K562 (cell line): ENCODE data around the gene STIM1. TPM values are rescaled to one million over a fixed set of nuclear protein-coding genes. Genes with fewer than 3 reads are reported as not detected.

Experiments
- ARID2 ChIP-seq: fragments of 450-650 bp; IDR thresholded peaks from 2 replicates; pipeline ENCODE4 v1.6.1; 2017; ENCODE audit warnings: antibody characterized with exemption, mild to moderate bottlenecking
- BRD4 ChIP-seq: fragments of 200-600 bp; sonication (generic); IDR thresholded peaks from 2 replicates; pipeline ENCODE4 v1.6.1; 2017; ENCODE audit warnings: inconsistent platforms
- CEBPG ChIP-seq, 3 experiments: fragments of 200-800 bp in 1 of 3; sonication (Bioruptor generic) in 1 of 3; sonication (generic) in 1 of 3; formaldehyde crosslinking in 1 of 3; IDR thresholded peaks in 2 of 3; conservative IDR thresholded peaks in 1 of 3; 2 replicates each; pipeline versions ENCODE4 v1.6.1 to v1.8.0; 2016 to 2022; ENCODE audit warnings: missing compliant biosample characterization in 2 of 3, missing genetic modification characterization in 2 of 3, mild to moderate bottlenecking in 1 of 3, missing genetic modification reagents in 1 of 3
- CHD4 ChIP-seq: fragments of 200-600 bp; sonication (generic); IDR thresholded peaks from 3 replicates; pipeline ENCODE4 v1.6.1; 2012; ENCODE audit warnings: low read depth, mild to moderate bottlenecking, mixed read lengths, low read length, inconsistent platforms; ENCODE audit not compliant: insufficient read depth, insufficient replicate concordance, poor library complexity, severe bottlenecking
- CSDE1 ChIP-seq, 2 experiments: fragments of 450-650 bp; IDR thresholded peaks; 2 replicates each; pipeline ENCODE4 v1.6.1; 2016; ENCODE audit warnings: mild to moderate bottlenecking in 1 of 2
- HDAC1 ChIP-seq, 2 experiments: fragments of 450-650 bp; IDR thresholded peaks; 2 replicates each; pipeline ENCODE4 v1.6.1; 2016 to 2017; ENCODE audit warnings: inconsistent platforms in 1 of 2, mild to moderate bottlenecking in 1 of 2, moderate library complexity in 1 of 2
- MAFF ChIP-seq: IDR thresholded peaks from 2 replicates; pipeline ENCODE4 v1.6.1; 2012; ENCODE audit warnings: low read length, improper control_type of control experiment
- MEF2D ChIP-seq: conservative IDR thresholded peaks from 2 replicates; pipeline ENCODE4 v1.6.1; 2016; ENCODE audit warnings: low read depth, missing genetic modification characterization, missing compliant biosample characterization
- NONO ChIP-seq, 2 experiments: fragments of 200-400 bp in 1 of 2; fragments of 450-650 bp in 1 of 2; formaldehyde crosslinking in 1 of 2; IDR thresholded peaks; 2 replicates each; pipeline ENCODE4 v1.6.1; 2017; ENCODE audit warnings: low read depth in 2 of 2, mild to moderate bottlenecking in 2 of 2, moderate library complexity in 2 of 2, low read length in 1 of 2
- SIX5 ChIP-seq, 2 experiments: IDR thresholded peaks; 2 replicates each; pipeline ENCODE4 v1.6.1; 2011; ENCODE audit warnings: low read length in 2 of 2, borderline replicate concordance in 1 of 2, low read depth in 1 of 2, mild to moderate bottlenecking in 1 of 2, moderate library complexity in 1 of 2; ENCODE audit not compliant: insufficient read depth in 1 of 2
- SMARCA4 ChIP-seq: fragments of 450-650 bp; IDR thresholded peaks from 2 replicates; pipeline ENCODE4 v1.6.1; 2016
- TRIM24 ChIP-seq, 2 experiments: fragments of 450-650 bp; IDR thresholded peaks; 2 replicates each; pipeline ENCODE4 v1.6.1; 2016
- polyA plus RNA-seq, 8 experiments: library from polyadenylated mRNA; depleted of rRNA in 4 of 8; stranded (reverse) in 5 of 8; unstranded in 3 of 8; fragments of >200 nt; fragmentation: Nextera tagmentation in 2 of 8; fragmentation: Illumina TruSeq in 1 of 8; extraction: Ambion mirVana in 2 of 8; extraction: Trizol in 1 of 8; gene quantifications; 2 replicates each; pipeline versions ENCODE4 v1.2.1 to v1.2.3, GENCODE V29; 2011 to 2014; ENCODE audit warnings: inconsistent platforms in 1 of 8, missing spikeins in 1 of 8
- total RNA-seq, 7 experiments: library from RNA; depleted of rRNA in 6 of 7; stranded (reverse); fragments of >200 nt in 6 of 7; fragmentation: Illumina TruSeq in 2 of 7; extraction: Trizol in 2 of 7; gene quantifications; 2 replicates each; pipeline versions ENCODE4 v1.2.1 to v1.2.3, GENCODE V29; 2011 to 2021; ENCODE audit warnings: low replicate concordance in 1 of 7
- TF ChIP-seq, protein P1 (sequence below), 2 experiments: fragments of 150-350 bp in 1 of 2; IDR thresholded peaks; 2 replicates each; pipeline ENCODE4 v1.6.1; 2012 to 2016; ENCODE audit warnings: low read depth in 2 of 2, low read length in 2 of 2, mild to moderate bottlenecking in 1 of 2, moderate library complexity in 1 of 2
- TF ChIP-seq, protein P2 (sequence below), 2 experiments: fragments of 450-650 bp in 1 of 2; IDR thresholded peaks; 2 replicates each; pipeline ENCODE4 v1.6.1; 2011 to 2017; ENCODE audit warnings: low read depth in 2 of 2, antibody characterized with exemption in 1 of 2, borderline replicate concordance in 1 of 2, low read length in 1 of 2, mild to moderate bottlenecking in 1 of 2, mixed read lengths in 1 of 2; ENCODE audit not compliant: control insufficient read depth in 1 of 2
- TF ChIP-seq, protein P3 (sequence below): sonication (generic); formaldehyde crosslinking; IDR thresholded peaks from 2 replicates; pipeline ENCODE4 v1.8.0; 2022; ENCODE audit warnings: mild to moderate bottlenecking, missing genetic modification reagents
- TF ChIP-seq, protein P4 (sequence below): fragments of 450-650 bp; formaldehyde crosslinking; conservative IDR thresholded peaks from 2 replicates; pipeline ENCODE4 v1.4.0; 2022; ENCODE audit warnings: mild to moderate bottlenecking, missing genetic modification characterization

STIM1 gene
- total and polyA plus RNA-seq, 9 of the 15 experiments (the other 6 are each of a cell fraction or from before 2014, with no cell fraction given): 7.7 to 50.5 (median 22.5) TPM

DNA sequence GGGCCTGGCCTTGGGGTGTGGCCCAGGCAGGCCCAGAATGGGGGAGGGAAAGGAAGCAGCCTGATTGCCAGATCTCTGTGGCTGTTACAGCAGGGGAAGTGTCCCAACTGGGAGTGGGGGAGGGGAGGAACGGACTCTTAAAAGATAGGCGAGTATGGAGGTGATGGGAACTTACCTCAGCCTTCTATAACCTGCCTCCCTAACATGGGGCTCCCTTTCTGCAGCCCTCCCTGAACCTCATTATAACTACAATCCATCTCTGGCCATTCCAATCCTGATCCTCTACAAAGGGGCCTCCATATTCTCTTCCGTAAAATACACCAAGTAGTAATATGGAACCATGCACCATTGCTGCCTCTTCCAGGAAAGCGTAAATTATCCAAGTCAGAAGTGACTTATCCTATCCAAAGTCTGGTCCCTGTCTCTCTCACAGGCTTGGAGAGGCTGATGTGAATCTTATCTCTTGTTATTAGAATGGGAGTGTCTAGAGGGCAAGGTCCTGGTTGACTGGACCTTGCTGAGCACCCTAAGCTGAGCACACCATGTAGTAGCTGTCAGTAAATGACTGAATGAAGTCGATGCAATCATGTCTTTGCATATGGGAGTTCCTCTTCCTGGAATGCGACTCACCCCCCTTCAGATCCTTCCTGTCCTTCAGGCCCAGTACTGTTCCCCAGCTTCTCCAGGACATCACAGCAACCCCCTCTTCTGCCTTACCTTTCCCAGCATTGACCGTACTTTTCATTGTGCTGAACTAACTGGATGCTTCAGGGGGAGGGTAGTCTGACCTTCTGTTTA, 20.6 kb upstream of the STIM1 start (continued):
- TF ChIP-seq, protein P1, sequence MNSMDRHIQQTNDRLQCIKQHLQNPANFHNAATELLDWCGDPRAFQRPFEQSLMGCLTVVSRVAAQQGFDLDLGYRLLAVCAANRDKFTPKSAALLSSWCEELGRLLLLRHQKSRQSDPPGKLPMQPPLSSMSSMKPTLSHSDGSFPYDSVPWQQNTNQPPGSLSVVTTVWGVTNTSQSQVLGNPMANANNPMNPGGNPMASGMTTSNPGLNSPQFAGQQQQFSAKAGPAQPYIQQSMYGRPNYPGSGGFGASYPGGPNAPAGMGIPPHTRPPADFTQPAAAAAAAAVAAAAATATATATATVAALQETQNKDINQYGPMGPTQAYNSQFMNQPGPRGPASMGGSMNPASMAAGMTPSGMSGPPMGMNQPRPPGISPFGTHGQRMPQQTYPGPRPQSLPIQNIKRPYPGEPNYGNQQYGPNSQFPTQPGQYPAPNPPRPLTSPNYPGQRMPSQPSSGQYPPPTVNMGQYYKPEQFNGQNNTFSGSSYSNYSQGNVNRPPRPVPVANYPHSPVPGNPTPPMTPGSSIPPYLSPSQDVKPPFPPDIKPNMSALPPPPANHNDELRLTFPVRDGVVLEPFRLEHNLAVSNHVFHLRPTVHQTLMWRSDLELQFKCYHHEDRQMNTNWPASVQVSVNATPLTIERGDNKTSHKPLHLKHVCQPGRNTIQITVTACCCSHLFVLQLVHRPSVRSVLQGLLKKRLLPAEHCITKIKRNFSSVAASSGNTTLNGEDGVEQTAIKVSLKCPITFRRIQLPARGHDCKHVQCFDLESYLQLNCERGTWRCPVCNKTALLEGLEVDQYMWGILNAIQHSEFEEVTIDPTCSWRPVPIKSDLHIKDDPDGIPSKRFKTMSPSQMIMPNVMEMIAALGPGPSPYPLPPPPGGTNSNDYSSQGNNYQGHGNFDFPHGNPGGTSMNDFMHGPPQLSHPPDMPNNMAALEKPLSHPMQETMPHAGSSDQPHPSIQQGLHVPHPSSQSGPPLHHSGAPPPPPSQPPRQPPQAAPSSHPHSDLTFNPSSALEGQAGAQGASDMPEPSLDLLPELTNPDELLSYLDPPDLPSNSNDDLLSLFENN (IDR thresholded peaks at IDR 0.05; ENCODE audit: low read depth in 2 of 2, low read length in 2 of 2): peak in 1 of 2 experiments; percentile 86; a peak in 2 of 4 replicates
- TF ChIP-seq CHD4 (no peak), HDAC1 (IDR thresholded peaks at IDR 0.05) (peak; percentile 21 to 77; a peak in 1 of 4 replicates), ARID2 (no peak), CEBPG (CRISPR knock-in tag; IDR thresholded peaks at IDR 0.05) (peak; percentile 92), CEBPG (tag; conservative IDR thresholded peaks at IDR 0.05 in 1 of 2, IDR thresholded peaks at IDR 0.05 in 1 of 2) (peak; percentile 76 to 80), NONO (IDR thresholded peaks at IDR 0.05; ENCODE audit: low read depth in 2 of 2, low read length in 1 of 2) (no peak), BRD4 (no peak; the same call in 1 of the 2 replicates), SIX5 (IDR thresholded peaks at IDR 0.05; ENCODE audit: borderline replicate concordance in 1 of 2, insufficient read depth in 1 of 2, low read depth in 1 of 2, low read length in 2 of 2) (no peak), TRIM24 (IDR thresholded peaks at IDR 0.05) (peak; percentile 87 to 90), MAFF (no peak), MEF2D (tag) (0 out of 2 replicates have a peak, but pooled peaks have one; percentile 31), SMARCA4 (peak; percentile 87), CSDE1 (IDR thresholded peaks at IDR 0.05) (no peak)
- TF ChIP-seq, protein P2, sequence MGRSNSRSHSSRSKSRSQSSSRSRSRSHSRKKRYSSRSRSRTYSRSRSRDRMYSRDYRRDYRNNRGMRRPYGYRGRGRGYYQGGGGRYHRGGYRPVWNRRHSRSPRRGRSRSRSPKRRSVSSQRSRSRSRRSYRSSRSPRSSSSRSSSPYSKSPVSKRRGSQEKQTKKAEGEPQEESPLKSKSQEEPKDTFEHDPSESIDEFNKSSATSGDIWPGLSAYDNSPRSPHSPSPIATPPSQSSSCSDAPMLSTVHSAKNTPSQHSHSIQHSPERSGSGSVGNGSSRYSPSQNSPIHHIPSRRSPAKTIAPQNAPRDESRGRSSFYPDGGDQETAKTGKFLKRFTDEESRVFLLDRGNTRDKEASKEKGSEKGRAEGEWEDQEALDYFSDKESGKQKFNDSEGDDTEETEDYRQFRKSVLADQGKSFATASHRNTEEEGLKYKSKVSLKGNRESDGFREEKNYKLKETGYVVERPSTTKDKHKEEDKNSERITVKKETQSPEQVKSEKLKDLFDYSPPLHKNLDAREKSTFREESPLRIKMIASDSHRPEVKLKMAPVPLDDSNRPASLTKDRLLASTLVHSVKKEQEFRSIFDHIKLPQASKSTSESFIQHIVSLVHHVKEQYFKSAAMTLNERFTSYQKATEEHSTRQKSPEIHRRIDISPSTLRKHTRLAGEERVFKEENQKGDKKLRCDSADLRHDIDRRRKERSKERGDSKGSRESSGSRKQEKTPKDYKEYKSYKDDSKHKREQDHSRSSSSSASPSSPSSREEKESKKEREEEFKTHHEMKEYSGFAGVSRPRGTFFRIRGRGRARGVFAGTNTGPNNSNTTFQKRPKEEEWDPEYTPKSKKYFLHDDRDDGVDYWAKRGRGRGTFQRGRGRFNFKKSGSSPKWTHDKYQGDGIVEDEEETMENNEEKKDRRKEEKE (IDR thresholded peaks at IDR 0.05; ENCODE audit: borderline replicate concordance in 1 of 2, control insufficient read depth in 1 of 2, low read depth in 2 of 2, low read length in 1 of 2): no peak
- TF ChIP-seq, protein P3, sequence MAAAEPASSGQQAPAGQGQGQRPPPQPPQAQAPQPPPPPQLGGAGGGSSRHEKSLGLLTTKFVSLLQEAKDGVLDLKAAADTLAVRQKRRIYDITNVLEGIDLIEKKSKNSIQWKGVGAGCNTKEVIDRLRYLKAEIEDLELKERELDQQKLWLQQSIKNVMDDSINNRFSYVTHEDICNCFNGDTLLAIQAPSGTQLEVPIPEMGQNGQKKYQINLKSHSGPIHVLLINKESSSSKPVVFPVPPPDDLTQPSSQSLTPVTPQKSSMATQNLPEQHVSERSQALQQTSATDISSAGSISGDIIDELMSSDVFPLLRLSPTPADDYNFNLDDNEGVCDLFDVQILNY (CRISPR knock-in tag): no peak
- TF ChIP-seq, protein P4, sequence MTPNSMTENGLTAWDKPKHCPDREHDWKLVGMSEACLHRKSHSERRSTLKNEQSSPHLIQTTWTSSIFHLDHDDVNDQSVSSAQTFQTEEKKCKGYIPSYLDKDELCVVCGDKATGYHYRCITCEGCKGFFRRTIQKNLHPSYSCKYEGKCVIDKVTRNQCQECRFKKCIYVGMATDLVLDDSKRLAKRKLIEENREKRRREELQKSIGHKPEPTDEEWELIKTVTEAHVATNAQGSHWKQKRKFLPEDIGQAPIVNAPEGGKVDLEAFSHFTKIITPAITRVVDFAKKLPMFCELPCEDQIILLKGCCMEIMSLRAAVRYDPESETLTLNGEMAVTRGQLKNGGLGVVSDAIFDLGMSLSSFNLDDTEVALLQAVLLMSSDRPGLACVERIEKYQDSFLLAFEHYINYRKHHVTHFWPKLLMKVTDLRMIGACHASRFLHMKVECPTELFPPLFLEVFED: no peak; the same call in 1 of the 2 replicates
